Measurements from ENCODE around the gene WDR19.

DNA sequence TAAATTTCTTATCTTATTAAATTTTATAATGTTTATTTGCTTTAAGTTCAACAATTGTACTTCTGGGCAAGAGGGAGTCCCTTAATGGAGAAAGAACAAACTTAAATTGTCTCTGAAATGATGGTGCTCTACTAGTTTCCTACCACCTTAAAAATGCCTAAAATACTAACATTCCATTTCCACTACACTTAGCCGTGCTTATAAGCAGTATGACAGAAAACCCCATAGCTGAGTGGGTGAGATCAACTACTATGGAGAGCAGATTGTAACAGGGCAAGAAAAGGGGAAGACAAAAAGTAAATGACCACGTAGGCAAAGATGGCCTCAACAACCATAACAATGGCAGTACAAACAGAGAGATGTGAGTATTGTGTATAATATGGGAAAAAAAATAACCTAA is 148.9 kb downstream of the WDR19 start:
- TF ChIP-seq SMC3 (IDR thresholded peaks at IDR 0.05; ENCODE audit: low read depth, low read length) (no peak), RAD21 (IDR thresholded peaks at IDR 0.05; ENCODE audit: low read length) (no peak), POLR2A (IDR thresholded peaks at IDR 0.05; ENCODE audit: low read depth, low read length) (no peak)

All from IMR-90 (cell line).